Ramos (cell line): ENCODE measurements around the gene NDUFB2.
"Not testable (repeated sequence)": the region's sequence is repeated elsewhere in the genome, so short reads cannot be mapped to it uniquely, and the experiment has no call there.

ENCODE experiments used
- in situ Hi-C: fragments of 300-500 bp; cut with MboI; formaldehyde crosslinking; loops from one replicate; pipeline ENCODE4 v1.14.3; 2022; ENCODE audit warnings: low sequenced_read_pairs; ENCODE audit not compliant: unreplicated experiment

Gene NDUFB2

DNA sequence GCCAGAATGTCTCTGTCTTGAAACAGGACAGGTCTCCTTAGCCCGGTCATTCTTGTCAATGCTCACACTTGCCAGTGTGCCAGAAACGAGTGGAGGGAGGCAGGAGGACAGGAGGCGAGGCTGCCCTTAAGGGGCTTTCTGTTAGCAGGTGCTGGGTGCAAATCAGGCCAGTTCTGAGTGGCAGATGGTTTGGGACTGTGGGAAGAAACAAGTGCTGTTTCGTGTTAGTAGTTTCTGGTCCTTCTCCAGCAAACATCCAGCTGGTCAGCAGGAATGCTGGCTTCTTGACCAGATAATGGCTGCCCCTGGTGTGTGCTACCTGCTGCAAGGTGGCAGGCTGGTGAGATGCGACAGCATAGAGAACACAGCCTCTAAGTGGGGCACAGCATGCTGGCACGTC, 8.2 kb upstream of the NDUFB2 start:
- in situ Hi-C loops = no loop called here

DNA sequence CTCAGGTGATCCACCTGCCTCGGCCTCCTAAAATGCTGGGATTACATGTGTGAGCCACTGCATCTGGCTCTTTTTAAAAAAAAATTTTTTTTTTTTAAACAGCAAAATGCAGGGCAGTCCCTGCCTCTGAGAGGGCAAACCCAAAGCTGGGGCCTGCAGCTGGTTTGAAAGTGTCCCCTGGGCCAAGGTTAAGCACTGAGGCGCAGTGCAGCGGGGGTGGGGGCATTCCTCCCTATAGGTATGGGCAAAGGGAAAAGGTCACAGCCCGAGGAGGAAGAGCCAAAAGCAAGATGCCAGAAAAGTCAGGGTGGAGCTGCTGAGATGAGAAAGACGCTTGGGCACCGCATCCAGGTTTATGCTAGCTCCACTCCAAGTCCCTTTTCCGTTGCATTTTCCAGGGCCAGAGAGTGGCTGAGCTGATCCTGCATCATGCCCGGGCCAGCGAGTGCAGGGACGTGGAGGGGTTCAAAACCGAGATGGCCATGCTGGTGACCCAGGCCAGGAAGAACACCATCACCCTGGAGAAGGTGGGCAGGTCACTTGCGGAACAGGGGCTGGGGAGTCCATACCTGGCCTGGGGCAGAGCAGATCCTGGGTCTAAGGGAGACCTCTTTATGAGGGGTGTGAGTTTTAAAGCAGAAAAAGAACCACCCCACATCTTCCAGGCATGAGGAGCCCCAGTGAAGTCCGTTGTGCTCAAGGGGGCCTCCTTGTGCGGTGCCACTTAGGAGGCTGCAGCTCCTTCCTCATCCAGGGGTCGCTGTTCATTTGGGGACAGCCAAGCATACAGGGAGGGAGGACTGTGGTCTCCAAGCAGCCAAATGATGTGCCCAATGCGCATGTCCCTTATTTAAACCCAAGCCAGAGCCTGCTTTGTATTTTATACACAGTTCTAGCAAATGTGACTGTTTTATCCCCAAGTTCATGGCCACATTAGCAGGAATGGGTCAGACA, 7.0 kb upstream of the NDUFB2 start:
- in situ Hi-C loops = no loop called here

DNA sequence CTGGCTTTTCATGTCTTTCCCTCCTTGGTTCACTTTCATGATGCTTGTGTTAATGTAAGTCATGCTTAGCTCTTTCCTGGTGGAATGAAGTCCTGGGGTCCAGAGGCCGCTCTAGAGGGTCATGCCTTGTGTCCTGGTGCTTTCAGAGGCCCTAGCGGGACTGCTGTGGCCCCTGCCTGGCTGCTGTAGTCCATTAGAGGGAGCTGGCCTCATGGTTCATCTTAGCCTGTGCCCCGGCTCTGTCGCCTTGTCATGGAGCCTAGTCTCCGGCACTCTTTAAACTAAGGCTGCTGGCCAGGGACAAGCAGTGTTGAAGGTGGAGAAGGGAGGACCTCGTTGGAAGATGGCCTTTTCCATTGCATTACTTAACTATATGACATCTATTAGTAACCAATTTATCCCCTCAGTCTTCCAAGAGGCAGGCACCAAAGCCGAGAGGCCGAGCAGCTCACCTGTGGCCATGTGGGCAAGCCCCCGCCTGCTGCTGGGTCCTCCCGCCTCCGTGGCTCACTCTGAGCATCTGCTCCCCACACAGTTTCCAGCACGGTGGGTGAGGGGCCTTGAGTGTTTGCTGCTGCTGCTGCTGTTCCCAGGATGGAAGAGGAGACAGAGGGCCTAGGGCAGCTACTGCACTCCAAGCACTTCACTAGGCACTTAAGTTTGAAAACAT, 5.0 kb upstream of the NDUFB2 start:
- in situ Hi-C loops = no loop called here

DNA sequence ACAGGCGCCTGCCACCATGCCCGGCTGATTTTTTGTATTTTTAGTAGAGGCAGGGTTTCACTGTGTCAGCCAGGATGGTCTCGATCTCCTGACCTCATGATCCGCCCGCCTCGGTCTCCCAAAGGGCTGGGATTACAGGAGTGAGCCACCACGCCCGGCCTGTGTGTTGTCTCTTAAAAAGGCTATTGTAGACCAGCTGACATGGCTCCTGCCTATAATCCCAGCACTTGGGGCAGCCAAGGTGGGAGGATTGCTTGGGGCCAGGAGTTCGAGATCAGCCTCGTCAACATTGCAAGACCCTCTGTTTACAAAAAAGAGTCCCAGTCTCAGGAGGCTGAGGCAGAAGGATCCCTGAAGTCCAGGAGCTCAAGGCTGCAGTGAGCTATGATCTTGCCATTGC, 2.7 kb upstream of the NDUFB2 start:
- in situ Hi-C loops = not testable (repeated sequence)

DNA sequence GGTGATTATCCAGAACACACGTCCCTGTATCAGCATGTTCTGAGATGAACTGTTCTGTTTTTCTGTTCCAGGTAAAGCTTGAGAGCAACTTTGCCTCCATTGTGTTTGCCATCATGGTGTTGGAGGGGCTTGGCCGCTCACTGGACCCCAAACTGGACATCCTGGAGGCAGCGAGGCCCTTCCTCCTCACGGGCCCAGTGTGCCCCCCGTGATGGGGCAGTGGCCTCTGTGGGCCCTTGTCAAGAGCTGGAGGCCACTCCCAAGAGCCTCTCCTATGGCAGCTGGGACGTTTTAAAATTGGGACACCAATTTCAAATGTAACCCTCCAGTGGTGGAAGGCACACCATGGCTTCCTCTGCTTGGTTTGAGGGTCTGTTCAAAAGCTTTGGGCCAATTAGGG, 1.9 kb upstream of the NDUFB2 start:
- in situ Hi-C loops = no loop called here

DNA sequence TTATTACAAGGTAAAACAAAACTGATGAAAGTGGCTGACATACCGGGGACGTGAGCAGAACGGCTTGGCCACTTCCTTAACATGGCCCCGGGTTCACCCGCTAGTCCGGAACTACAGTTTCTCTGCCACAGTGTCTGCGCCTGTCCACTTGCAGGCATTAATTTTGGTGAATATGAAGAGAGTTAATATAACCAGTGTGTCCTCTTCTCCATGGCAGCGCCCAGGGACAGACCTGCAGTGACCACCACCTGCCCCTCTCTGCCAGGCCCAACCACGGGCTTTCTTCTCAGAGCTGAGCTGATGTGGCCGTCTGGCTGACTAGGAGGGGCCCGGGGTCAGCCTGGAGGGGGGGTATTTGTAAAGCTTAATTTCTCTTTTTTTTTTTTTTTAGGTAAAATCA, 1.1 kb upstream of the NDUFB2 start:
- in situ Hi-C loops = no loop called here

DNA sequence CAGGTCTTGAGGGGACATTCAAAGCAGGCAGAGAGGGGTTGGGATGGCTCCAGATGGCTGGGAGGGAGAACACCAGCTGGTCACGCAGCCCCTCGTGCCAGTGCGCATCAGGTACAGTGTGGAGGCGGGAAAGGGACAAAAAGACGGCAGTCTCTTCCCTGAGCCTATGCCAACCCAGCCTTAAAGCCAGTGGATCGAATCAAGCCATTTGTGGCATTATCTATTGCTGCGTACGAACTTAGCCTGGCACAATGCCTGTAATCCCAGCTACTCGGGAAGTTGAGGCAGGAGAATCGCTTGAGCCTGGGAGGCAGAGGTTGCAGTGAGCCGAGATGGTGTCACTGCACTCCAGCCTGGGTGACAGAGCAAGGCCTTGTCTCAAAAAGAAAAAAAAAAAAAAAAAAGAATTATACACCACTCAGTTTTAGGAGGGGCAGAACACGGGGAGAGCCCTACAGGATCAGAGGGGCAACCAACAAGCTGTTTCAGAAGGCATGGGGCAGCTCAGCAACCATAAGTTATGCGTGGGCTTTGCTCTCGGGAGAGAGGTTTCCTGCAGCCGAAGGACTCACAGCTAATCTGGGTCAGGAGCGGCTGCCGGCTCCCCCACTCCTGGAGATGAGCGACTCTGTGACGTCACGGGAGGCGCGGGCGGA, 356 bp upstream of the NDUFB2 start:
- in situ Hi-C loops = no loop called here

DNA sequence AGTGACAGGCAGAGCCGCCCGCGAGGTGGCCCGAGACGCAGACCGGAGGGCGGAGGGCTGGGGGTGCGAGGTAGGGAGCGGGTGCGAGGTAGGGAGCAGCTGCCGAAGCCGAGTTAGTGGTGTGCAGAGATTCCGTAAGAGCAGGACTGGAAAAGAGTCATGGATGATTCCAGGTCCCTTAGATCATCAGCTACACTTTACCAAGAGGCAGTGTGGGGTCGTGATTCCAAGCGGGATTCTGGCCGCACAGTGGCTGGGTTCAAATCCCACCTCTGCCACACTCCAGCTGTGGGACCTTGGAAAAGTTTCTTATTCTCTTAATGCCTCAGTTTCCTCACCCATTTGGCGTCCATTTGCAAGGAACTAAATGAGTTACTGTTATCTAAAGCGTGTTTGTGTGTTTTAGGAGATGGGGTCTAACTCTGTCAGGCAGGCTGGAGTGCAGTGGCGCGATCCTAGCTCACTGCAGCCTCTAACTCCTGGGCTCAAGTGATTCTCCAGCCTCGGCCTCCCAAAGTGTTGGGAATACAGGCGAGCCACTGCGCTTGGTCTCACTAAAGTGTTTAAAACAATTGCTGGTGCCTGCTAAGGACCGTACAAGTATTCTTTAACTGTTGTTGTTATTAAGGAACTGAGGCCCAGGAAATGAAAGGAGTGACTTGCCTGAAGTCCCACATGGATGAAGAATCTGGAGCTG, 1.1 kb downstream of the NDUFB2 start:
- in situ Hi-C loops = no loop called here

DNA sequence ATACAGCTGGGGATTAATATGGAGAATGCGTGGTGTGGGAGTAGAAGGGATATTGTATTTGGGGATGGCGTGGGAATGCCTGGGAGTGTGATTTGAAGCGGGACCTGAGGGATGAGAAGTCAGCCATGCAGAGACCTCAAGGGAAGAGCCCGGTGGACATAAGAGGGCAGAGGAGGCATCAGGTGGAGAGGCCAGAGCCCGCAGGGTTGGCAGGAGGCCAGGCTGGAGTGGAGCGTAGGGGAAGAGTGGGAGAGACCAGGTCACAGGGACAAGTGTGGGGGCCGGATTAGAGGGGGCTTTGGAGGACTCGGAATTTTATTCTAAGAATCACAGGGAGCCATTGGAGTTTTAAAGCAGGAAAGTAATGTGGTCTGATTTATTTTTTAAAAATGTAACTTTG, 2.0 kb downstream of the NDUFB2 start:
- in situ Hi-C loops = no loop called here

DNA sequence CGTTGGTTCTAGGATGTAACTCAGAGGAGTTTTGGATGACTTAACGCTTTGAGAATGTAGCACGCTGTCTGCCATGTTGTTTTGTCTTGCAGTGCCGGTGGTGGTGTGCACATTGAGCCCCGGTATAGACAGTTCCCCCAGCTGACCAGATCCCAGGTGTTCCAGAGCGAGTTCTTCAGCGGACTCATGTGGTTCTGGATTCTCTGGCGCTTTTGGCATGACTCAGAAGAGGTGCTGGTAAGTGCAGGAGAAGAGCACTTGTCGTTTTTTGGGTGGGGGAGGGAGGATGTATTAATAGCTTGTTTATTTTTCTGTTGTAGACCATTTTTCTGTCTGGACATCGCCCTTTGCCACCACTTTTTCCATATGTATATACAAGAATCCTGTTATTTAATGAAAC, 6.3 kb downstream of the NDUFB2 start:
- in situ Hi-C loops = no loop called here

DNA sequence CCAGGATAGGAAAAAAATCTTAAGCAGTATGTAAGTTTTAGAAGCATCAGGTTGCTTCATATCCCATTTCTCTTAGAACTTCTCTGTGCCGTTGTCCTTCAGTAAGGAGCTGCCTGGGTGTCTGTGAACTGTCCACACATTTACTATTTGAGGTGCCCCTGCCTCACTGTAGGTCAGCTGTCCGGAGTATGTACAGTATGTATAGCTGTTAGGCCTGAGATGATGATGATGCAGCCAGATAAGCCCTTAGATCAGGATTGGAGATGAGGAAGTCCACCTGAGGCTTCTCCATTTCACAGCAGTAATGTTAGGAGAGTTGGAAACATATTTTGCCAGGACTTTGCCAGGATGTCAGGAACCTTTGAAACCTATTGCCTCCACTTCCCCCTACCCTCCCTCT, 7.7 kb downstream of the NDUFB2 start:
- in situ Hi-C loops = no loop called here

DNA sequence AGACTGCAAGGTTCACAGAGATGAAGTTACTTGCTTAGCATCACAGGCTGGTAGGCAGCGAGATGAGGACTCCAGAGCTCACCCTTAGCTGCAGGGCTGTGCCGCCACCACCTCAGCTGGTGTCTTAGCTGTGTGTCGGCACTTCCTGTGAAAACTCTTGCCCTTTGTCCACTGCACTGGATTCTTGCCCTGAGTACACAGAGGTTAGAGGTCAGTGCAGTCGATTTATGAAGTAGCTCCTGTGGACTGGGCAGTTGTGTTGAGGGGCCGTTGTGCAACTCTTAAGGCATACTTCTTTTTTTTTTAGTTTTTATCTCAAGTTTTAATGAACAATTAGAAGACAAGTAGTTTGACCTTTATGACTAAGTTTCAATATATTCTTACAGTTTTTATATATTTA, 10.6 kb downstream of the NDUFB2 start:
- in situ Hi-C loops = no loop called here

DNA sequence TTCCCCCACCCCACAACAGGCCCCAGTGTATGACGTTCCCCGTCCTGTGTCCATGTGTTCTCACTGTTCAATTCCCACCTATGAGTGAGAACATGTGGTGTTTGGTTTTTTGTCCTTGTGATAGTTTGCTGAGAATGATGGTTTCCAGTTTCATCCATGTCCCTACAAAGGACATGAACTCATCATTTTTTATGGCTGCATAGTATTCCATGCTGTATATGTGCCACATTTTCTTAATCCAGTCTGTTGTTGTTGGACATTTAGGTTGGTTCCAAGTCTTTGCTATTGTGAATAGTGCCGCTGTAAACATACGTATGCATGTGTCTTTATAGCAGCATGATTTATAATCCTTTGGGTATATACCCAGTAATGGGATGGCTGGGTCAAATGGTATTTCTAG, 12.3 kb downstream of the NDUFB2 start:
- in situ Hi-C loops = not testable (repeated sequence)

DNA sequence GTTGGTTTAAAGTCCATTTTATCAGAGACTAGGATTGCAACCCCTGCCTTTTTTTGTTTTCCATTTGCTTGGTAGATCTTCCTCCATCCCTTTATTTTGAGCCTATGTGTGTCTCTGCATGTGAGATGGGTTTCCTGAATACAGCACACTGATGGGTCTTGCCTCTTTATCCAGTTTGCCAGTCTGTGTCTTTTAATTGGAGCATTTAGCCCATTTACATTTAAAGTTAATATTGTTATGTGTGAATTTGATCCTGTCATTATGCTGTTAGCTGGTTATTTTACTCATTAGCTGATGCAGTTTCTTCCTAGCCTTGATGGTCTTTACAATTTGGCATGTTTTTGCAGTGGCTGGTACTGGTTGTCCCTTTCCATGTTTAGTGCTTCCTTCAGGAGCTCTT, 15.9 kb downstream of the NDUFB2 start:
- in situ Hi-C loops = not testable (repeated sequence)

DNA sequence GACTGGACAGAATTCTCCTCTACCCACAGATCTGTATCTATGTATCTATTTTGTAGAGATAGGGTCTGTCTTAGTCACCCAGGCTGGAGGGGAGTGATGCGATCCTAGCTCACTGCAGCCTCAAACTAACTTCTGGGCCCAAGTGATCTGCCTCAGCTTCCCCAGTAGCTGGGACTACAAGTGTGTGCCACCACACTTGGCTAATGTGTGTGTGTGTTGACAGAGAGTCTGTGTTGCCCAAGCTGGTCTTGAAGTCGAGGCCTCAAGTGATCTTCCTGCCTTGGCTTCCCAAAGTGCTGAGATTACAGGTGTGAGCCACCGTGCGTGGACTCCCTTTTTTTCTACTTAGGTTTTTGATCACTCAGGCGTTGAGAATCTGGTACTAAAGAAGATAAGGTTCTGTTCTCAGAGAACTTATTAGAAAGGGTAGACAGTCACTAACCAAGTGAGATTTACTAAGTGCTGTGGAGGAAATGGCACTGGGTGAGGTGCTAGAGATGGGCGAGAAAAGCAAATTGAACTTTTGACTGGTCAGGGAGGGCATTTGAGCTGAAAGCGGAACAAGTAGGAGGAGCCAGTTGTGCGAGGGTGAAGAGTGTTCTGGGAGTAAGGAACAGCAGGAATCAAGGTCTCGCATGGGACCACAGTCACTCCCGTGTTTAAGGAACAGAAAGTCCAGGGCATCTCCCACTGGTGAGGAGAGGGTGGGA, 18.0 kb downstream of the NDUFB2 start:
- in situ Hi-C loops = no loop called here

DNA sequence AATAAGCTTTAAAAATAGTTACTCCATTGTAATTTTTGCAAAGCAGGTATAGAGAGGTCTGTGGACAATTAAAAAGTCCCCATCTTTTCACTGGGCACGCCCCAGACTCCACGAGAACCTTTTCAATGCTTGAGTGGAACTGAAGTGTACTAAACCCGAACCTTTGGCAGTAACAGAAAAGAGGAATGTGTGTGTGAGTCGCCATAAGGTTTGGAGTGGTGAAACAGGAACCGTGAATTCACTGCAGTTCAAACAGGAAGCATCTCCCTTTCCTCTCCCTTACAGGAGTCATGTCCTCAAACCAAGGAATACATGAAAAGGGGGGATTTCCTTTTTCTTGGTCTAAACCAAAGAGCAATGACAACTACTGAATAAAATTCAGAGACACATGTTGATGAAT, 23.2 kb downstream of the NDUFB2 start:
- in situ Hi-C loops = no loop called here

DNA sequence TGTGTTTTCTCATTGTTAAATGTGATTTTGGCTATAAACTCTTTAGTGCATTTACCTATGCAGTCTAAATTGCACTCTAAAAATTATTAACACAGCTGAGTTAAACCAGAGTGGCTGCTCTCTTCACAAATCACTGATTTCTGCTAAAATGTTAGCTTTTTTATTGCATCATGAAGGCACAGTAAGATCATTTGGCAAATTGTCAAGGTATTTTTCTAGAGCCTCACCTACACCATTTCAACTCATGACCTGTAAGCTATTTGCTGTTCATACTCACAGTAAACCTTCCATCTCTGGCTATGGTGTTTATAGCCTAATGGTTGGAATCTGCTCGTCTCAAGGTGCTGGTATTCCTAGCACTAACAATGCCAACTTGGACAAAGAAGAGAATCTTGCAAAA, 25.7 kb downstream of the NDUFB2 start:
- in situ Hi-C loops = no loop called here

DNA sequence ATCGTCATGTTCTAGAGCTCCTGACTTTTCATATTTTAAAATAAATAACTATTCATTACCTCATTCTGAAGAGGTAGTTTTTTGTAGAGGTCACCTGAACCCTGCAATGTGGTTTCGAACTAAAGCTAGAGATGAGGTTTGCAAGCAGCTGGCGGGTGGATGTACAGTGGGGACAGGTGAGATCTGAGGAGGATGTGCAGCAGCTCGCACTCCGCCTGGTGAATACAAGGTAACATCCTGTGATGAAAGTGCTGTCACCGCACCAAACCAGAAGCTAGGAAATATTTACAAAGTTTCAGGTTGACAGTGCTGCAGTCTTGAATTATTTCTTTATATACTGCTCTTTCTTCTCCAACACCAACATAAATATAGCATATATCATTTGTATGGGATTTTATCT, 26.5 kb downstream of the NDUFB2 start:
- in situ Hi-C loops = no loop called here

DNA sequence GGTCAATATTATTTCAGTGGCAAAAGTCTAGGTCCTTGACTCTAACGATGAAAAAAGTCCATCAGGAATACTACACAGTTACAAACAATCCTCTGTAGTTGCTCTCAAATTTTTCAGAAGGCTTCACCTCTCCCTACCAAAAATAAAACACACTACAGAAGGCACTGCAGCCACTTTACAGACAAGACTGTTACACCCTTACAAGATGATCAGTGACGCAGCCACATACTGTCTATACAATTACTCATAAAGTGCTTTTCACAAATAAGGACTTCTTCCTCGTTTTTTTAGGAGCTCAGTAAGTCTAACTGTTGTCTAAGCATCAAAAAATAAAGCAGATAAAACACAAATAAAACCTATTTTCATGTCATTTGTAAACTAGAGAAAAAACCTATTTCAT, 27.1 kb downstream of the NDUFB2 start:
- in situ Hi-C loops = no loop called here

DNA sequence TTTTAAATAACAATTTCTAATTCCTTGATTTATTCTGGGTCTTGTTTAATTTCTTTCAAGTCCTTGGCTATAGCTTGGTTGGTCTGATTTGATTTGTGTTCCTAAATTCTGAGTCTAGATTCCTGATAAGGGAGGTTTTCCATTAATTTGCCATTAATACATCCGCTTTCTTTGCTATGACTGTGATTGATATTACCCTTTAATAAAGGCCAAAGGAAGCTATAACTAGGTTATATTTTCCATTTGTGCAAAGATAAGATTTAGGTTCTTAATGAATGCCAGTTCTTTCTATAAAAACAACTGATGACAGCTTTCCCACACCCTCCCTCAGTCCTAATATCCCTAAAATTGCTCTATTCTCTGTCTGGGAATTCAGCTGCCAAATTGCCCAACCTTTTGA, 28.2 kb downstream of the NDUFB2 start:
- in situ Hi-C loops = no loop called here
